A172 (cell line): Measurements from ENCODE around the gene TSHZ3. TPM values are rescaled to one million over a fixed set of nuclear protein-coding genes. Genes with fewer than 3 reads are reported as not detected.

Experiments used
- DNase-seq: peaks from one replicate; pipeline ENCODE4 v3.0.0-alpha.2; 2015; ENCODE audit warnings: low spot score
- total RNA-seq: library from RNA; depleted of rRNA; stranded (reverse); fragments of >200 nt; shearing (Covaris generic); gene quantifications from 2 replicates; pipeline ENCODE4 v1.2.3, GENCODE V29; 2014

The TSHZ3 gene
- total RNA-seq, 1 experiment from 2014 or later = 4.7 TPM

DNA sequence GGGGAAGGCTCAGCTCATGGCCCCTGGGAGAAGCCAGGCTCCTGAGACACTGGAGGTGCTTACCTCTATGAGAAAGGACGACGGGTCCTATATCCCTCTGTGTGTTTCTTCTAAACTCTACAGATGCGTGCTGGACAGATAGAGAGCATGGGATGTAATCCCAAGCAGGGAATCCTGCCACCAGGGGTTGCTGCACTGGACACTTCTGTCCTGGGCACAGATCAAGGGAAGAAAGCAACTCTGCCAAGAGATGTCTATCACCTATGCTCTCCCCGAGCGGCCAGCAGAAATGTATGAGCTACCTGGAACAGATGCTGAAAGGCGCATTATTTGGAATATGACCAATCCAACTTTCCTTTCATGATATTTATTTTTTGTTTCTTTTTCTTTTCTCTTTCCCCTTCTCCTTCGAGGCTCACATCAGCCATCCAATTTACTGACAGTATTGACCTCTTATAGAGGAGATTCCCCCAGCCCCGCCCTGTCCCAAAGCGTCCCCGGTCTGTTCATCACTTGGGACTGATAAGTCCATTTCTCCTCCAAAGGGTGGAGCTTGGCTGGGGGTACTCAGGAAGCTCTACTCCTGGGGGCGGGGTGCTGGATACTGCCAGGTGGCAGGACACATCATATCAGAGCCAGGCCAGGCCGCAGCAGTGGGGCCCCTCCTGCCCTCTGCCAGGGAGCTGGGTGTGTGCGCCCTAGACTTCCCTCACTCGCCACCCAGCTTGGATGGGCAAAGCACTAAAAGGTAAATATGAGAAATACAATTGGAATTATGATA lies 34.2 kb downstream of the TSHZ3 start:
- peak; percentile 27 for DNase-seq

GRCh38 chr19:31314156-31314555 lies 35.1 kb downstream of the TSHZ3 start:
- DNase-seq = no peak

GRCh38 chr19:31313291-31314030 lies 35.8 kb downstream of the TSHZ3 start:
- no peak for DNase-seq

DNA sequence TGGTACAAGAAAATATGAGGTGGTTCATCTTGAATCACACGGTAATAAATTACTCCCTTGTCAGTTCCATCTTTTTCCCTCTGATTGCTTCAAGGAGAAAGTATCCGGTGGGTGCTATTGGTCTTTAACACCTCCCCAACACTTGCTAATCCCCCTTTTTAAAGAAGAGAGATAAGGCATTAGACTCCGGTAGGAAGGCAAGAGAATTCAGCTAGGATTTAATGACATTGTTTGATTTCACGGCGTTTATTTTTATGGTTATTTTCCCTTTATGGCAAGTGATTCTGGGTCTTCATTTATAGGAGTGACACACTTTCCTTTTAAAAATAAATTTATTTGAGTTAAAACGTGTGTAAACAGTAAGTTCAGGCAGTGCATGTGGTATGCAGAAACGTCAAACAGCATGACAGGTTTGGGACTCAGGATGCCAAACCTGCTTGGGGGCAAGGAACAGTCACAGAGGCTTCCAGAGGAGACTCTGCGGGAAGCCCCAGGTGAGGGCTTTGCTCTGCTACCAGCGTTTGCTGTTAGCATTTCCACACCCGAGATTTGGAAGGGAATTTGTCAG lies 36.5 kb downstream of the TSHZ3 start:
- peak; percentile 49 for DNase-seq

DNA sequence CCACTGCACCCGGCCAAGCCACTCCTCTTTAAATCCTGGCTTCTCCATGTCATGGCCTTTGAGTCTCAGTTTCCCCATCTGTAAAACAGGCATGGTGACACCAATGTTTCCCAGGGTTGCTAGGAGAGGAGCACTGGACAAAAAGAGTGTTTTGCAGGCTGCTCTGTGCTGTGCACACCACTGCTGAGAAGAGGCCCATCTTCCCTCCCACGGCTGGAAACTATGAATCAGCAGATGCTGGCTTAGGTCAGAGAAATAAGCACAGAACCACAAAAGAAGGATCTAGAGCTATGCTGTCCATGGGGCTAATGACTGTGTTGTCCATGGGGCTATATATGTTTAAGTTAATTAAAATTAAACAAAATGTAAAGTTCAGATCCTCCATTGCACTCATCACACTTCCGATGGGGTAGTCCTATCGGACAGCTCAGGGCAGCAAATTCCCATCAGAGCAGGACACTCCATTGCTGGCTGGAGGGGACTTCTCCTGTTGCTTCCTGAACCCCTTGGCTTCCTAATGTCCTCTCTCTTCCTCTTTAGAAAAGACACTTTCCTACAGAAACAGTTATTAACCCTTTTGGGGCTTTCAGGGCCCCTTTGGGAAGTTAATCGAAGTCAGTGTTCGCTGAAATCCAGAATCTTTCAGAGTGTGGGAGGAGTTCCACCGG lies 37.1 kb downstream of the TSHZ3 start:
- DNase-seq = peak; percentile 40

DNA sequence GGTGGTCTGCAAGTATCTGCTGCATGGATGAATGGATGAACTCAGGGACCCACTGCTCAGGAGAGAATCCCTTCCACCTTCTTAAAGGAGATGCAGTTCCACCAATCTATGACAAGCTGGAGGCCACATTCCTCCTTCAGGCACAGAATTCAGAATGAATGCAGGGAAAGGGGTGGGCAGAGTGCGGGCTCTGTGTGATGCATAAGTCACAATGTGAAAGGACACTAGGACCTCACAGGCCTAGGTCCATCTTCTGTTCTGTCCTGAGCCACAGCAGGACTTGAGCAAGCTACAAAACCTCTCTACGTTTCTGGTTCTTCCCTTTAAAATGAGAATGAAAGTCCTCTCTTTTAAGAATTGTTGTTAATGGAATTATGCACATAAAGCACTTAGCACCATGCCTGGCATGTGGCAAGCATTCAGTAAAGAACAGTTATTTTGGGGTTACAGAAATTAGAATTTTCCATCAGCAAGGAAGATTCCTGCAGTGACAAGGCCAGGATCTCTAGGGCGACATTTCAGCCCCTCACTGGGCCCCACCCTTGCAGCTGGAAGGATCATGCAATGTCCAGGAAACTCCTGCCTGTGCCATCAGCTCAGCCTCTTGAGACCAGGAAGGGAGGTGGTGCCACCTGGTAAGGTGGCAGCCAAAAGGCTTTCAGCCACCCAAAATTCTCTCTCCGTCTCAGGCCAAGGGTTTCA lies 38.7 kb downstream of the TSHZ3 start:
- DNase-seq = no peak

DNA sequence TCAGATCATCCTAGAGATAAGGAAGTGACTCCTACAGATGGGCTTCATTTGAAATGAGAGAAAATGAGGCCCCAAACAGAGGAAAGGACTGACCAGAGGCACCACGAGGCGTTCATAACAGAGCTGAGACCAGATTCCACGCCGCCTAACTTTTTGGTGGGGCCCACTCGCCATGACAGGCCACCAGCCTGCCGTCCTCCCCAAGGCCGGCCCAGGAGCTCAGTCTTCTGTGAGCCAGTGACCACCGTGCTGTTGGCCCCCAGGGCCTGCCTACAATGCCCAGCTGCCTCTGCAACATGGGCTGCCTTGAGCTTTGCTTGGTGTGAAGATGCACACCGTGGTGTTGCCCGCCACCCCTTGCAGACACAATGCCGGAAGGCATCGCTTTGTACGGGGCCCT lies 40.5 kb downstream of the TSHZ3 start:
- DNase-seq = no peak

DNA sequence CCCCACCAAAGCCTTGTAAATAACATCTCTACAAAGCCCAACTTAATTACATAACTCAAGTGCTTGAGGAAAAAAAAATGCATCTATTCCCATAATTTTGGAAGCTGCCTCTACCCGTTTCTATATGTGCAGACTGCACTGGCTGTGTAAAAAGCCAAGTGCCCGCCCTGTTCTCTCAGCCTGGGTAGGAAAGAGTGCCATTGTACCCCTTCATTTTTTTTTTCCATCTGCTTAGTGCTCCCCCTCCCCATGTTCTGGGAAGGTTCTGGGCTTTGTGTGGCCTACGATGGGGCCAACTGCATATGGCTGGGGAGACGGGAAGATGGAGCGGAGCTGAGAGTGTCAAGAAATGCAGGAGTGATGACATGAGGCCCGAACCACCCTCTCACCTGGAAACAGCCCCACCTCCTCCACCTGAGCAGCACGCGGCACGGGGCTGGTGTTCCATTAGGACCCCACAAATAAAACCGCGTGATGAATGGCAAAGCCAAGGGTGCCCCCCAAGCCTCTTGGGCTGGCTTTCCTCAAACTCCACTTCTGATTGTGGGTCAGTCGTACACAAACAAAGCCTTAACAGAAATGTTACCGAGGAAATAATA lies 42.1 kb downstream of the TSHZ3 start:
- no peak for DNase-seq

DNA sequence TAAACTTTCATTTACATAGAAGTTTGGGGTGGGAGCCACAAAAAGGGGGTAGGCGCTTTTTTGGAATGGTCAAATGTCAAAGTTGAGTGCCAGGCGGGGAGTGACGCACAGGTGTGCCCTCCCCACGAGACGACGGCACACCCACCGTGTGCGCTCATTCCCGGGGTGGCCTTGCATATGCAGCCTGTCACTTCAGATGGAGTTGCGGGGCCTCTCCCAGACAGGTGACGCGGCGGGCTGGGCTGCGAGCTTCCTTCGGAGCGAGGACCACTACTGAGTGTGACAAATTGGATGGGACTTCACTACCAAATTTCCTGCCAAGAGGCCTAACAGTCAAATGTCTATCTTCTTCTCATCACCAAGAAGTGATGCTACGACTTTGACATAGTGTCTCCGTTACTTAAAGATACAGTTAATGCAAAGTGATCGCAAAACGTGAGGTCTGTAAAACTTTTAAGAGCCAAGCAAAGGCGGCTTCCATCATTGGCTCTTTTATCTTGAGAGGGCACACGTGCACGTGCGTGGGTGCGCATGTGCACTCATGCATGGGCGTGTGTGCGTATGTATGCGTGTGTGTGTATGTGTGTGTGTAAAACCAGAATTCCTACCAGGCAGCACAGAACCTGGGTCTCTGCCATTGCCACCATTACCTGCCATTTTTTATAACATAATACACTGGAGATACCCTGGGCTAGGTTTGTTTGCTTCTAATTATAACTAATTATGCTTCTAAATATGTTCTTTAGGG lies 43.1 kb downstream of the TSHZ3 start:
- no peak for DNase-seq

DNA sequence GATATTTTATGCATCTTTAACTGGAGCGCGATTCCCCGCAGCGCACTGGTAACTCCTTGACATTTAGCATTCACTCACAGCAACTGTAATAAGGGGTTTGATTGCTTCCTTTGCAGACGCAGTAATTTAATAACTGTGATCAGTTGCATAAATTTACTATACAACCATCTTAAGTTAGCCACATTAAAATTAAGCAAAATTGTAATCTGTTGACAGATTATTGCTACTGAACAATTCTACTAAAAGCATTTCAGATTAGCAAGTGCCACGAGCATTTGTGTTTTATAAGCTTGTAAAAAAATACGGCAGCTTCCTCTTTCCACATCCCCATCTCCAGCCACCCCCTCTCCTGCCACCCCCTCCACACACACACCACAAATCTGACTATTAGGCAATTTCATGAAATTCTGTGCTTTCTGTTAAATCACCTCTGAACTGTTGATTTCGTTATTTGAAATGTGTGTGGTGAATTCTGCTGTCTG lies 44.4 kb downstream of the TSHZ3 start:
- no peak for DNase-seq

DNA sequence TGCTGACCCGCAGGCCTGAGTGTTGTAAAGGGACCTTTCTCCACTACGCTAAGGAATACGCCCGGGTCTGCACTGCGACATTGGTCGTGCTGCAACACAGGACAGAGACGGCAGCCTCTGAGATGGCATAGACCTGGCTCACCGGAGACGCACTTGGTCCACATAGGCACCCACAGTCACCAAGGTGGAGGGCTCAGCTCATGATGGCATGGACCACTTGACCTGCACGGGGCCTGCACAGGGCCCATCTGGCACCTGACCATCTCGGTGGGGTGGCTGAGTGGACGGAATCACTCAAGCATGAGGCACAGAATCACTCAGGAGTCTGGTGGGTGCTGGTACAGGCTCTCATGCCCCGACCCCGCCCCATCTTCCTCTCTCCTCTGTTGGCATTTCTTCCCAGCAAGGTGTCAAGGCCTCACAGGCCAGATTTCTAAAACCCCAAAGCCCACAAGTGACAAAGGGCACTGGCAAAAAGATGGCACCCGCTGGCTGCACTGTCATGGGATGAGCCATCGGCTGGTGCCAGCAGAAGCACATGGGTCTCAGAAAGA lies 45.9 kb downstream of the TSHZ3 start:
- no peak for DNase-seq

DNA sequence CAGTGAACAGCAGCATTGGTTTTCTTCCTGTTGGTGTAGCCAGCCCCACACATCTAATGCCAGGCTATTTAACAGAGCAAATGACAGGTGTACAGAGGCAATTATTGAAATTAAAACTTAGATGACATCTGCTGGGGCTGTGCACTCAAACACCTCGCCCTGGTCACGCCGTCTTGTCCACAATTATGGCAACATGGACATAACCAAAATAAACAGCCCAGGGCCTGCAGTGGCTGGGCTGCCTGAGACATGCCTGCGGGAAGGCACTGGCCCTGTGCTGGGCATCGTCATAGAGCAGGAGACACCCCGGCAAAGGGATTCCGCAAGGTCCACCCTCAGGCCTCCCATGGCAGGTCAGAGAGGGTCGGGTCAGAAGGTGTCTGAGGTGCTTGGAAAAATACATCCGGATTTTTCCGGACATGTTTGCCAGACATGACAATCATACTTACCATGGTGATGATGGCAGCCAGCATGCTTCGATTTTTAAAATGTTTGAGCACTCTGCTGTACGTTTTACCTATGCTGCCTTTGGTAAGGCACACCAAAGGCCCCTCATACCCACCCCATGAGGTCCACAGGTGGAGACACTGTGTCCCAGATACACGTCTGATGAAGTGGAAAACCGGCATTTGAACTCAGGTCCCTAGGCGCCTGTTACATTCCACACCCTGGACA lies 47.8 kb downstream of the TSHZ3 start:
- DNase-seq = no peak

GRCh38 chr19:31300422-31300821 lies 48.8 kb downstream of the TSHZ3 start:
- DNase-seq = no peak

DNA sequence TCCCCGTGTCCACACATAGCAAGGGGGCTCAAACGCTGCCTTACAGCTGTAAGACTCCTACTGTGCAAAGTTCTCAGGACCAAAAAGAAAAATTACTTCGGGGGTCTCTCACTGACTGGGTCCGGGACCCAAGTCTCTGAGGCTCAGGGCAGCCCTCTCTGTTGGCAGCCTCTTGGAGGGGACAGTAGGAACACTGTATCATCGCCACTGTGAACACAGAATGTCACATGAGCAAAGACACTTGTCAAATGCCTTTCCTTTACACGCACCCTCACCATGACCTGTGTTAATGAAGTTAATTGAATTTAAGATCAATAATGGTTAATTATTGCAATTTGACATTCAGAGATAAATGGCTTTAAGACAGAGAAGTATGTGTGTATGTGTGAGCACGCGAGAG lies 49.6 kb downstream of the TSHZ3 start:
- DNase-seq = no peak

GRCh38 chr19:31297991-31298390 lies 51.2 kb downstream of the TSHZ3 start:
- no peak for DNase-seq

- no peak for DNase-seq
These were observed 52.4 kb downstream of the TSHZ3 start for GRCh38 chr19:31296741-31297390.

GRCh38 chr19:31294189-31294588 lies 55.0 kb downstream of the TSHZ3 start:
- no peak for DNase-seq

GRCh38 chr19:31292639-31293185 lies 56.5 kb downstream of the TSHZ3 start:
- no peak for DNase-seq
